ENCODE results near the gene NAPB. TPM values are rescaled to one million over a fixed set of nuclear protein-coding genes. Genes with fewer than 3 reads are reported as not detected.

Gene NAPB
- total and polyA plus RNA-seq, 10 of the 15 experiments (the other 5 are each of a cell fraction or from before 2014, with no cell fraction given), result 2.1 to 15.9 (median 7.2) TPM

DNA sequence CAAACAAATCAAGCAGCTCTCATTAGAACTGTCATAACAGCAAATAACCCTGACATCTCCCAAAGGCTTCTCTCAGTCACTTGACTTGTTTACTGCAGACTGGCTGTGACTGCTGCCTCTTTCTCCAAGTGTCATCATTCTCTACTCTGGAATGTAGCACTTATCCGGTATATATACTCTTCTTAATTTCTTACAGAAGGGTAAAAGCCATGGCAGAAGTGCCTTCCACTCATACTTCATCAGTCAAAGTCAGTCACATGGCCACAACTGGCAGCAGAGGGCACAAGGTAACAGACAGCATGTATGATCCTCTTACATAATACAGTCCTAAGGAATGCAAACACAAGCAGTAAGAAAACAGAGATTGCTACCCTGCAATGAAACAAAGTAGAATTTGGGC lies 9.3 kb downstream of the NAPB start (continued):
- TF ChIP-seq, protein P1, sequence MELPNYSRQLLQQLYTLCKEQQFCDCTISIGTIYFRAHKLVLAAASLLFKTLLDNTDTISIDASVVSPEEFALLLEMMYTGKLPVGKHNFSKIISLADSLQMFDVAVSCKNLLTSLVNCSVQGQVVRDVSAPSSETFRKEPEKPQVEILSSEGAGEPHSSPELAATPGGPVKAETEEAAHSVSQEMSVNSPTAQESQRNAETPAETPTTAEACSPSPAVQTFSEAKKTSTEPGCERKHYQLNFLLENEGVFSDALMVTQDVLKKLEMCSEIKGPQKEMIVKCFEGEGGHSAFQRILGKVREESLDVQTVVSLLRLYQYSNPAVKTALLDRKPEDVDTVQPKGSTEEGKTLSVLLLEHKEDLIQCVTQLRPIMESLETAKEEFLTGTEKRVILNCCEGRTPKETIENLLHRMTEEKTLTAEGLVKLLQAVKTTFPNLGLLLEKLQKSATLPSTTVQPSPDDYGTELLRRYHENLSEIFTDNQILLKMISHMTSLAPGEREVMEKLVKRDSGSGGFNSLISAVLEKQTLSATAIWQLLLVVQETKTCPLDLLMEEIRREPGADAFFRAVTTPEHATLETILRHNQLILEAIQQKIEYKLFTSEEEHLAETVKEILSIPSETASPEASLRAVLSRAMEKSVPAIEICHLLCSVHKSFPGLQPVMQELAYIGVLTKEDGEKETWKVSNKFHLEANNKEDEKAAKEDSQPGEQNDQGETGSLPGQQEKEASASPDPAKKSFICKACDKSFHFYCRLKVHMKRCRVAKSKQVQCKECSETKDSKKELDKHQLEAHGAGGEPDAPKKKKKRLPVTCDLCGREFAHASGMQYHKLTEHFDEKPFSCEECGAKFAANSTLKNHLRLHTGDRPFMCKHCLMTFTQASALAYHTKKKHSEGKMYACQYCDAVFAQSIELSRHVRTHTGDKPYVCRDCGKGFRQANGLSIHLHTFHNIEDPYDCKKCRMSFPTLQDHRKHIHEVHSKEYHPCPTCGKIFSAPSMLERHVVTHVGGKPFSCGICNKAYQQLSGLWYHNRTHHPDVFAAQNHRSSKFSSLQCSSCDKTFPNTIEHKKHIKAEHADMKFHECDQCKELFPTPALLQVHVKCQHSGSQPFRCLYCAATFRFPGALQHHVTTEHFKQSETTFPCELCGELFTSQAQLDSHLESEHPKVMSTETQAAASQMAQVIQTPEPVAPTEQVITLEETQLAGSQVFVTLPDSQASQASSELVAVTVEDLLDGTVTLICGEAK (IDR thresholded peaks at IDR 0.05; ENCODE audit: borderline replicate concordance), result no peak
- no peak for TF ChIP-seq RAD21 (IDR thresholded peaks at IDR 0.05; ENCODE audit: insufficient read depth, low read depth, low read length)
- no peak for TF ChIP-seq TBL1XR1 (IDR thresholded peaks at IDR 0.05; ENCODE audit: low read depth, low read length)
- no peak for TF ChIP-seq SUZ12 (IDR thresholded peaks at IDR 0.05; ENCODE audit: unreplicated experiment)
- no peak for TF ChIP-seq KDM1A (IDR thresholded peaks at IDR 0.05; ENCODE audit: borderline replicate concordance)

- WGBS (ENCODE audit: insufficient coverage, insufficient replicate concordance, low lambda C conversion rate, missing lambda C conversion rate), result 88% methylated on average over 3 of the region's 3 CpGs
- ChIA-PET RAD21 (ENCODE audit: unreplicated experiment) (no interaction called here), POLR2A (interaction anchor here (0.9 to 2.0 kb wide), 3 partner anchors 7 to 53 kb away, joined by 3 to 12 read pairs (median 6); no protein-coding TSS in a partner anchor), CTCF (interaction anchor here (1.0 to 2.3 kb wide), 3 partner anchors 9 to 36 kb away, joined by 3 to 7 read pairs (median 7); partner anchors contain the start of gene NAPB), SMC1A (ENCODE audit: uncharacterized antibody, unreplicated experiment) (interaction anchor here (1.1 kb wide), 1 partner anchor 62 kb away, joined by 5 read pairs; no protein-coding TSS in a partner anchor)
- H3K9ac ChIP-seq (ENCODE audit: control insufficient read depth, insufficient read depth, low read length), result no peak overlapping the region
- H3K4me2 ChIP-seq (ENCODE audit: control insufficient read depth, insufficient read depth), result no peak overlapping the region
- FAIRE-seq, result no peak
- H3K9me3 ChIP-seq (replicated peaks; ENCODE audit: control insufficient read depth, insufficient read depth, low read length), result no peaks in the 10 kb centered on the region
- in situ Hi-C loops (cut with MboI) (loop anchor here (10.0 kb wide), 1 partner anchor 64 kb away; no protein-coding TSS in a partner anchor), intact Hi-C loops (cut with micrococcal nuclease; ENCODE audit: unreplicated experiment) (no loop called here)
- H4K20me1 ChIP-seq (ENCODE audit: control insufficient read depth, insufficient read depth), result no peaks in the 10 kb centered on the region
- H3K4me3 ChIP-seq, result no peak overlapping the region
- BruUV-seq (replicated peaks), result no TSS peak
- no peaks in the 10 kb centered on the region for H3K27me3 ChIP-seq (replicated peaks in 1 of 2; ENCODE audit: control insufficient read depth in 2 of 2, insufficient read depth in 2 of 2, low read length in 1 of 2)
- H3K27ac ChIP-seq (ENCODE audit: control insufficient read depth, insufficient read depth), result no peak overlapping the region
- no peak overlapping the region for H2AFZ ChIP-seq (ENCODE audit: control insufficient read depth, low read depth, low read length)
- H3K79me2 ChIP-seq (ENCODE audit: control insufficient read depth, insufficient read depth, low read length), result peaks cover 78% of the 10 kb centered on the region
- H3K36me3 ChIP-seq (ENCODE audit: control insufficient read depth in 2 of 2, insufficient read depth in 2 of 2, low read length in 1 of 2), result no peaks in the 10 kb centered on the region
- ATAC-seq, result no peak
- peaks cover 19% of the 10 kb centered on the region for H3K4me1 ChIP-seq (ENCODE audit: control insufficient read depth, insufficient read depth, low read length)
- DNase-seq (ENCODE audit: low read depth, low spot score), result no peak
- TF ChIP-seq CHD2 (IDR thresholded peaks at IDR 0.05; ENCODE audit: borderline replicate concordance, low read depth, low read length) (no peak), FOXM1 (IDR thresholded peaks at IDR 0.05; ENCODE audit: low read depth, low read length) (no peak), BHLHE40 (IDR thresholded peaks at IDR 0.05; ENCODE audit: borderline replicate concordance in 1 of 2, low read depth in 2 of 2, low read length in 1 of 2) (no peak), NKRF (conservative IDR thresholded peaks at IDR 0.05) (no peak)
Observed at GRCh38 chr20:23410916-23411695, 10.2 kb downstream of the NAPB start.

Measured in GM12878 (cell line).